HG03045 (cell line): ENCODE results near the gene JUN.

Experiments
- ATAC-seq: cut with Tn5 transposase; IDR thresholded peaks from one replicate; pipeline ENCODE4 v1.9.1; 2021; ENCODE audit warnings: mild to moderate bottlenecking, moderate library complexity; ENCODE audit not compliant: unreplicated experiment

Gene JUN

GRCh38 chr1:58784758-58785441, 1.1 kb upstream of the JUN start:
- no peak for ATAC-seq

DNA sequence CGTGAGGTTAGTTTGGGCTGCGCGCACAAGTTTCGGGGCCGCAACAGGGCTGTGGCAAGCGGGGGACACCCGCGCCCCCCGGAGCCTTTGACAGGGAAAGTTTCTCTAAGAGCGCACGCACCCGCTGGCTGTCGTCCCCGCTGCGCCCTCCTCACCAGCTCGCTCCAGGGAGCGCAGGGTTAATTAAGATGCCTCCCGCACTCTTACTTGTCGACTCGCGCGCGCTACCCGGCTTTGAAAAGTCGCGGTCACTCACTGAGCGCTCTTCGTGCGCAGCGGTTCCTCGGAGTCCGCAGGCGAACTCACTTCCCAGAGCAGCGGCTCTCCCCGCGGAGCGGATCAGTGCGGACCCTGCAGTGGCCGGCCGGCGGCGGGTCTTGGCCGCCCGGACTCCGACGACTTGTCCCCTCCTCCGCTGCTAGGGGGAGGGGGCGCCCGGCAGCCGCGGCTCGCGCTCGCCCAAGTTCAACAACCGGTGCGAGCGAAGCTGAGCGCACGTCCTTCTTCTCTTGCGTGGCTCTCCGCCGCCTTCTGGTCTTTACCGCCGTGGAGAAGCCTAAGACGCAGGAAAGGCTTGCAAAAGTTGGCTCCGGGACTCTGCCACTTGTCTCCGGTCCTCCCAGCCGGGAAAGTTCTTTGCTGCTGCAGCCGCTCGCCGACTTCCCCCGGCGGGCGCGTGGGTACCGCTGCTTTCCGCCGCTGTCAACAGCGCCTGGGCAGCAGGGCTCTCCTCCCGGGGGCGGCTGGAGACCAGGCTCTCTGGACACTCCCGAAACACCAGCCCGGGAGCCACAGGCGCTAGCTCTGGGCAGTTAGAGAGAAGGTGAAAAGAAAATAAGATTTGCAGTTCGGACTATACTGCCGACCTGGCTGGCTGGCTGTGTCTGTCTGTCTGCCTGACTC, 506 bp downstream of the JUN start:
- peak; percentile 1 for ATAC-seq

DNA sequence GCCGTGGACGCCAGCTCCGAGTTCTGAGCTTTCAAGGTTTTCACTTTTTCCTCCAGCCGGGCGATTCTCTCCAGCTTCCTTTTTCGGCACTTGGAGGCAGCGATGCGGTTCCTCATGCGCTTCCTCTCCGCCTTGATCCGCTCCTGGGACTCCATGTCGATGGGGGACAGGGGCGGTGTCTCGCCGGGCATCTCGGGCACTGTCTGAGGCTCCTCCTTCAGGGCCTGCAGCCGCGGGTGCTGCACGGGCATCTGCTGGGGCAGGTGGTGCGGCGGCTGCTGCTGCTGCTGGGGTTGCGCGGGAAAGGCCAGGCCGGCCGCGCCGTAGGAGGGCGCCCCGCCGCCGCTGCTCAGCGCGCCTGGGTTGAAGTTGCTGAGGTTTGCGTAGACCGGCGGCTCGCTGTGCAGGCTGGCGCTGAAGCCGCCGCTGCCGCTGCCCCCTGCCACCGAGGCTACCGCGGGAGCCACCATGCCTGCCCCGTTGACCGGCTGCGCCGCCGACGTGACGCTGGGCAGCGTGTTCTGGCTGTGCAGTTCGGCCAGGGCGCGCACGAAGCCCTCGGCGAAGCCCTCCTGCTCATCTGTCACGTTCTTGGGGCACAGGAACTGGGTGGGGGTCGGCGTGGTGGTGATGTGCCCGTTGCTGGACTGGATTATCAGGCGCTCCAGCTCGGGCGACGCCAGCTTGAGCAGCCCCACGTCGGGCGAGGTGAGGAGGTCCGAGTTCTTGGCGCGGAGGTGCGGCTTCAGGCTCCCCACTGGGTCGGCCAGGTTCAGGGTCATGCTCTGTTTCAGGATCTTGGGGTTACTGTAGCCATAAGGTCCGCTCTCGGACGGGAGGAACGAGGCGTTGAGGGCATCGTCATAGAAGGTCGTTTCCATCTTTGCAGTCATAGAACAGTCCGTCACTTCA, 1.4 kb downstream of the JUN start:
- ATAC-seq, result no peak

- no peak for ATAC-seq
These were observed 2.2 kb downstream of the JUN start for GRCh38 chr1:58781541-58782177.

DNA sequence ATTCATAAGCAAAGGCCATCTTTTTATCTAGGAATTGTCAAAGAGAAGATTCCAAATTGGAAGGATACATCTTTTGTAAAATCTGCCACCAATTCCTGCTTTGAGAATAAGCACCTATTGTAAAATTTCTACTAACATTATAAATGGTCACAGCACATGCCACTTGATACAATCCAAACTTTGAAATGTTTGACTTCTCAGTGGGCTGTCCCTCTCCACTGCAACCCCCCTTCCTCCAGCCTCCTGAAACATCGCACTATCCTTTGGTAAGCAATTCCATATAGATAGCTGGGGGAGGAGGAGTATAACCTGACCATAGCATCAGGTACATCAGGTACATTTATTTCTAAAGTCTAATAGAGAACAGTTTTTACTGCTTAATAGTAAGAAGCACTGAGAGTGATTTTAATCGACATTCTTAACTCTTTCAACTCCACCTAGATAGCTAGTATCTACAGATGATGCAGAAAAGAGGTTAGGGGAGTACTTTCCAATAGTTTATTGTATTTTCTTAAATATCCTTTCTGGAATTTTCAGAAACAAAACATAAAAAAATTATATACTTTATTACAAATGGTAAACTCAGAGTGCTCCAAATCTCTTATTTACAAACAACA, 2.9 kb downstream of the JUN start:
- no peak for ATAC-seq

GRCh38 chr1:58780411-58780810, 3.4 kb downstream of the JUN start:
- no peak for ATAC-seq

DNA sequence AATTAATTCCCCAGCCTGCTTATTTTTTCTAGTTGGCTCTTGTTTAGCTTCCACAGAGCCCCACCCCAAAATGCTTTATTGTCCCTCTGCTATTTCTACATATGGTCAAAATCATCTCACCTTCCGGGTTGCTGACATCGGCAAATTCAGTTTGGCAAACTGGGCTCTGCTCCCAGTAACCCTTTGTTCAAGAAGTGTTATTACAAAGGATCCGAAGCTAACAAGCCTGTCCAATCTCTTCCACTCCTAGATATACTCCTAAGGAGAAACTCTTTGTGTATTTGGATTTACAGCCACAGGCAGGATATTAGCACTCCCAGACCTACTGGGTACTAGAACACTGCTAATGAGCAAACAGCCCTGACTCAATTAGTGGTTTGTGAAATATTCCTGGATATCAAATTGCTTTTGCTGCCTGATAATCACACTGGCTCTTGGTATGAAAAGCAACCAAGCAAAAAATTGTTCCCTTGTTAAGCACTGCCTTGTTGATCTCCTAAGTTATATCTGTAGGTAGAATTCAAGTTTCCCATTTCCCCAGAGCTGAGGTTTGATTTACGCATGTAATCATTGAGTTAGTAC, 4.0 kb downstream of the JUN start:
- ATAC-seq, result no peak

DNA sequence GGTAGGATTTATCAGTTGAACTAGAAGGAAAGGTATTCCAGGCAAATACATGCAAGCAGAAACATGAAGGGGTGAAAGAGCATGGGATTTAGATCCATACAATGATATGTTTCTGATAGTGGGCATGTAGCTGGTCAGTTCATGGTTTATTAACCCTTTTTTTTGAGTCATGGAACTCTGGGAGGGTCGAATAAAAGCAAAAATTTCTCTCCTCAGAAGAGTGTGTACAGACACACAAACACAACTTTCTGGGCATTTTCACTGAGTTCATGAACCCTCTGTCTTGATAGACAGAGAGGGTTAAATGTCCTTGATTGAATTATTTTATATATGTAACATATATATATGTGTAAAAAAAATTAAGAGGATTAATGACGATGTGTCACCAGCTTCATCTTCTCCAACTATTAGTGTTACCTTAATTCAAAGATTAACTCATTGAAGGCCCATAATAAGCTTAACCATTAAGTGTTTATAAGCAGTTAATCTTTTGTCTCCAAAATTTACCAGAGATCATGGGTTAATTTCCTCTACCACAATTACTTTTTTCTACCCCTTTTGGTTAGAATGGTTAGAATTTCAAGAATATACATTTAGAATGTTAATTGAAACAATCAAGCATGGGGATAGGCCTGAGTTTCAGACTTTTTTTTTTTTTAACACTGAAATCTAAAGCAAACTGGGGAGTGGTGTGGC, 4.6 kb downstream of the JUN start:
- ATAC-seq, result no peak

DNA sequence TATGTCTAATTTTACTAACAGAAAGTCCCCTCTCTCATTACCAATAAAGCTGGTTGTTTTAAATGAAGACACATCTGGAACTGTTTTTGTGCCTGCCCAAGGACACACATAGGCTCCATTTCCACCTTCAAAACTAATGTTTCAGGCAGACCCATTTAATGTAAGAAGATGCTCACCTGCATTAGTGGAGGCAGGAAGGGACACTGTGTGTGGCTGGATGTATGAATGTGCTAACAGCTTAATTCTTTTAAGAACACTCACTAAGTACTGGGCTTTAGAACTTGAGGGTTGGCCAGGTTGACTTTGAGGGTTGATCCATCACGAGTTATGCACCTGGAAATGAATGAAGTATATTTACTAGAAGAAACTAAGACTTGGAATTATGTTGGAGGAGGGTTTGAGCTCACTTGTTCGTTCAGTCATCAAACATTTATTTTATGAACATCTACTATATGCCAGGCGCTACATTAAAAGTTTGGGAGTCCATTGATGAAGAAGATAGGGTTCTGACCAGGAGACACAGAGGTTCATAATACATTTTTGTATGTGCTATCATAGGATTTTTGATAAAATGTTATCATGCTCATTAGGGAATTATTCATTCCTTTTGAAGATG, 5.4 kb downstream of the JUN start:
- no peak for ATAC-seq

GRCh38 chr1:58774027-58774426, 9.8 kb downstream of the JUN start:
- no peak for ATAC-seq

- ATAC-seq, result peak; percentile 65
These were observed 10.4 kb downstream of the JUN start for GRCh38 chr1:58773406-58773840.

DNA sequence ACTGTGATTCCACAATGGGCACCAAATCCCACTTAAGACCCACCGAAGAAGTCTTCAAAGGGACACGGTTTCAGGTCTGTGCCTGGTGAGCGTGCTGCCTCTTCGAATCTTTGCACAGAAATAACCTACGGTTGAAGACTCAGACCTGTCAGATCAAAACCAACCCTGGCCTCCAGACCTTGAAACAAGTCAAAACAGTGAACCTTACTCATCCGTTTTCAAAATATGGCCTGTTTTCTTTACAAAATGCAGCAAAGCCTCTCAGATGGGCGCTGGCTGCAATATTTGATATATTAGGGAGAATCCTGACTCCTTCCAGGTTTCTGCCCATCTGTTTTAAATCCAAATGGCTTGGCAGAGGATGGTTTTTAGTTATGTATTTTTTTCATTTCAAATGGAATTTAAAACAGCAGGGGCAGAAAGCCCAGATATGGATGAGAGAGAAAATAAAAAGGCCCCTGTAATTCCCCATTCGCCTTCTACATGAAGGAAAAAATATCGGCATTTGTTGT, 14.0 kb downstream of the JUN start:
- no peak for ATAC-seq

- ATAC-seq, result no peak
These were observed 14.7 kb downstream of the JUN start for GRCh38 chr1:58768971-58769808.

DNA sequence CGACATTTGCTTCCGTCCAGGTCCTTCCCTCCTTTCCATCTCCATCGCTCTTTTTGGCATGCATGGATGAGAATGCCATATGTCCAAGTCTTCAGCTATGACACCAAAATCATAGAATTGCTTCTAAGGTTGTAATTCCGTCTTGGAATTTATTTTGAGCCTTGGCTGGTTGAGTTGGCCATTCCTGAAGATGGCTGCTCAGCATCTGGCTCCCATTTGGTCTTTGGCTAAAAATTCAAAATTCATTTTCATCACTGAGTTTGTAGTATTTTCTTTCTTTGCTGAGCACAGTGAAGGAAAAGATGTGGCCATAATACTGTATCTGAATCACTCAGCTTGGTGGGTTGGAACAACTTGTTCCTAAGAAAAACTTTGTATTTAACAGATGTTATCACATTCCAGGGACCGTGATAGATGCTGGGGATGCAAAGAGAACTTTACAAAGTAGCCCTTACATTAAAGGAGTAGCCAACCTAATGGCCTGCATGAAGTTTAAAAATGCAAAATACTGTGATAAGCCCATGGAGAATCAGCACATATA, 15.6 kb downstream of the JUN start:
- ATAC-seq, result no peak

GRCh38 chr1:58767143-58767542, 16.7 kb downstream of the JUN start:
- ATAC-seq, result no peak

GRCh38 chr1:58765441-58765840, 18.4 kb downstream of the JUN start:
- no peak for ATAC-seq

- no peak for ATAC-seq
These were observed 18.8 kb downstream of the JUN start for GRCh38 chr1:58765006-58765405.
